GM13977 (cell line): Measurements from ENCODE around the gene SIVA1.

Experiments used
- DNase-seq: peaks from one replicate; pipeline ENCODE4 v3.0.0; 2012; ENCODE audit warnings: low spot score
- CTCF ChIP-seq: IDR thresholded peaks from 2 replicates; pipeline ENCODE4 v1.5.1; 2012; ENCODE audit warnings: mild to moderate bottlenecking, control low read depth; ENCODE audit not compliant: insufficient read depth; ENCODE audit errors: extremely low read depth, missing control alignments
- in situ Hi-C: fragments of 300-500 bp; cut with MboI; formaldehyde crosslinking; loops from one replicate; pipeline ENCODE4 v1.12.0; 2022; ENCODE audit warnings: low sequenced_read_pairs, low pct_unique_long_range_greater_than_20kb, mixed read lengths, inconsistent platforms; ENCODE audit not compliant: unreplicated experiment

The SIVA1 gene

GRCh38 chr14:104714066-104714465 lies 38.9 kb upstream of the SIVA1 start:
- in situ Hi-C loops, result no loop called here
- DNase-seq, result no peak
- TF ChIP-seq CTCF, result no peak

- in situ Hi-C loops, result no loop called here
- no peak for TF ChIP-seq CTCF
- no peak for DNase-seq
Measured at GRCh38 chr14:104714681-104715080, 38.3 kb upstream of the SIVA1 start.

- no peak for DNase-seq
- TF ChIP-seq CTCF, result no peak
- in situ Hi-C loops, result no loop called here
Measured at GRCh38 chr14:104715416-104715815, 37.5 kb upstream of the SIVA1 start.

- DNase-seq, result no peak
- in situ Hi-C loops, result no loop called here
- no peak for TF ChIP-seq CTCF
Measured at GRCh38 chr14:104715871-104716270, 37.1 kb upstream of the SIVA1 start.

GRCh38 chr14:104717137-104717536 lies 35.8 kb upstream of the SIVA1 start:
- no peak for DNase-seq
- TF ChIP-seq CTCF, result no peak
- in situ Hi-C loops, result no loop called here

GRCh38 chr14:104717646-104718045 lies 35.3 kb upstream of the SIVA1 start:
- no peak for DNase-seq
- no peak for TF ChIP-seq CTCF
- in situ Hi-C loops, result no loop called here

- DNase-seq, result no peak
- TF ChIP-seq CTCF, result no peak
- in situ Hi-C loops, result no loop called here
Measured at GRCh38 chr14:104718147-104718546, 34.8 kb upstream of the SIVA1 start.
